A204.1 (cell line): ENCODE results near the gene PLIN4.

Source experiments
- FAIRE-seq: peaks from 2 replicates; lab custom pipeline; 2012; peaks lifted over from hg19 to GRCh38; lab: Jason Lieb, UNC

The PLIN4 gene

GRCh38 chr19:4523306-4524110 lies 5.2 kb upstream of the PLIN4 start:
- no peak for FAIRE-seq

- FAIRE-seq, result no peak
Observed at GRCh38 chr19:4522291-4523002, 4.2 kb upstream of the PLIN4 start.

- no peak for FAIRE-seq
Observed at GRCh38 chr19:4521888-4522242, 3.6 kb upstream of the PLIN4 start.

- FAIRE-seq, result no peak
Observed at GRCh38 chr19:4521170-4521887, 3.0 kb upstream of the PLIN4 start.

- no peak for FAIRE-seq
Observed at GRCh38 chr19:4519521-4520277, 1.4 kb upstream of the PLIN4 start.

- FAIRE-seq, result no peak
Observed at GRCh38 chr19:4519172-4519496, 848 bp upstream of the PLIN4 start.

GRCh38 chr19:4517451-4518057 lies 732 bp downstream of the PLIN4 start:
- no peak for FAIRE-seq

- no peak for FAIRE-seq
Observed at GRCh38 chr19:4516939-4517300, 1.4 kb downstream of the PLIN4 start.

- FAIRE-seq, result no peak
Observed at GRCh38 chr19:4516199-4516938, 1.9 kb downstream of the PLIN4 start.

GRCh38 chr19:4515732-4516131 lies 2.6 kb downstream of the PLIN4 start:
- no peak for FAIRE-seq

- FAIRE-seq, result no peak
Observed at GRCh38 chr19:4513248-4513647, 5.0 kb downstream of the PLIN4 start.

GRCh38 chr19:4512070-4512469 lies 6.2 kb downstream of the PLIN4 start:
- FAIRE-seq, result no peak

- FAIRE-seq, result no peak
Observed at GRCh38 chr19:4511300-4512054, 6.8 kb downstream of the PLIN4 start.

GRCh38 chr19:4510435-4511255 lies 7.6 kb downstream of the PLIN4 start:
- FAIRE-seq, result no peak

GRCh38 chr19:4508698-4509097 lies 9.6 kb downstream of the PLIN4 start:
- no peak for FAIRE-seq

- no peak for FAIRE-seq
Observed at GRCh38 chr19:4507804-4508203, 10.5 kb downstream of the PLIN4 start.

- FAIRE-seq, result no peak
Observed at GRCh38 chr19:4507150-4507452, 11.2 kb downstream of the PLIN4 start.

- FAIRE-seq, result no peak
Observed at GRCh38 chr19:4506449-4507149, 11.7 kb downstream of the PLIN4 start.
